Pancreas (tissue), 10 donors: ENCODE results near the gene COL5A1. TPM values are rescaled to one million over a fixed set of nuclear protein-coding genes. Genes with fewer than 3 reads are reported as not detected.
A peak's percentile ranks its signal among the peaks of the same experiment; 100 is the strongest.

Experiments used
- ATAC-seq, 4 donors: fragments of 200-7000 bp; cut with Tn5 transposase; one replicate each; pipeline versions ENCODE4 v1.8.0 to v1.9.1; 2020; ENCODE audit warnings: mild to moderate bottlenecking in 4 of 4, moderate library complexity in 4 of 4
- DNase-seq, 6 donors: peaks; one replicate each; pipeline ENCODE4 v3.0.0-alpha.2; 2020
- FAIRE-seq: peaks from 2 replicates; lab custom pipeline; 2012; peaks lifted over from hg19 to GRCh38; lab: Jason Lieb, UNC
- H3K27ac ChIP-seq, 4 donors: fragments of 200-600 bp; sonication (generic); 1 replicate in 3 of 4; 2 replicates in 1 of 4; pipeline versions ENCODE4 v1.5.0 to v1.8.0; 2020
- H3K27me3 ChIP-seq, 4 donors: fragments of 200-600 bp; one replicate each; pipeline ENCODE4 v1.8.0; 2021
- H3K36me3 ChIP-seq, 3 donors: fragments of 200-600 bp; sonication (generic) in 1 of 3; one replicate each; pipeline versions ENCODE4 v1.5.0 to v1.8.0; 2020 to 2021
- H3K4me1 ChIP-seq, 3 donors: fragments of 200-600 bp; one replicate each; pipeline ENCODE4 v1.8.0; 2021
- H3K4me3 ChIP-seq, 4 donors: fragments of 200-600 bp; sonication (generic) in 2 of 4; one replicate each; pipeline versions ENCODE4 v1.5.0 to v1.8.0; 2020 to 2021
- H3K9me3 ChIP-seq, 4 donors: fragments of 200-600 bp; one replicate each; pipeline ENCODE4 v1.8.0; 2021
- WGBS, 2 donors: extraction: QIAGEN DNeasy Blood & Tissue Kit; methylation state at CpG; one replicate each; pipeline ENCODE4 v1.1.7; 2013; 5-methylcytosine and 5-hydroxymethylcytosine counted together
- intact Hi-C, 3 donors: fragments of 100-400 bp; cut with DNase I; formaldehyde crosslinking; loops; one replicate each; pipeline versions ENCODE4 v1.11.1 to v1.14.2; 2022
- polyA plus RNA-seq, 2 donors: library from polyadenylated mRNA; stranded (reverse); fragments of 200-250 nt; gene quantifications; one replicate each; pipeline ENCODE4 v1.2.3, GENCODE V29; 2013
- total RNA-seq, 6 donors: library from RNA; stranded (reverse); fragmentation: NEBNext Ultra II Directional in 4 of 6; extraction: Animal tissue kit (Norgen Biotek cat#: 25700) in 4 of 6; gene quantifications; one replicate each; pipeline versions ENCODE4 v1.2.1 to v1.2.4, GENCODE V29; 2021 to 2023
- TF ChIP-seq, protein P1 (sequence below), 4 donors: fragments of 200-600 bp; sonication (generic) in 3 of 4; IDR thresholded peaks; one replicate each; pipeline versions ENCODE4 v1.5.0 to v1.8.0; 2021; ENCODE audit warnings: antibody characterized with exemption in 4 of 4
- donor health status: healthy with polysubstance abuse.
- donor health status: DM: no; HTN: no; CAD: no; lungs with moderate emphysema.
- donor health status: DM: no; HTN: no; CAD: no.
- donor health status: control.
- donor health status: control.
- donor health status: Bipolar disorder and iron deficiency.
- donor health status: DM: yes; HTN: yes; CAD: no.
- donor health status: DM: no; HTN: no; CAD: no.
- donor health status: DM: no; HTN: no; CAD: no.
- donor health status: DM: yes; HTN: yes; CAD: no.

Gene COL5A1
- total and polyA plus RNA-seq, 8 donors, result 1.2 to 62.8 (median 3.5) TPM

DNA sequence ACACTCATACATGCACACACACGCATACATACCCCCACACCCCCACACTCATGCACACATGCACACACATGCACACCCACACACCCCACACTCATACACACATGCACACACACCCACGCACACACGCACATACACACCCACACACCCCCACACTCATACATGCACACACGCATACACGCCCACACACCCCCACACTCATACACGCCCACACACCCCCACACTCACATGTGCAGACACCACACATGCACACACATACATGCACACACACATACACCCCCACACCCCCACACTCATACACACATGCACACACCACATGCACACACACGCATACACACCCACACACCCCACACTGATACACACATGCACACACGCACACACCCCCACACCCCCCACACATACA is 118.3 kb downstream of the COL5A1 start:
- ATAC-seq (no peak), DNase-seq (no peak), FAIRE-seq (no peak)
- no peak overlapping the region for H3K27ac ChIP-seq
- intact Hi-C loops, result loop anchor here in 1 of 3 donors (10.0 kb wide), 1 partner anchor 625 kb away; no protein-coding TSS in a partner anchor
- no peak overlapping the region for H3K4me3 ChIP-seq
- no peaks in the 10 kb centered on the region for H3K27me3 ChIP-seq
- no peaks in the 10 kb centered on the region for H3K36me3 ChIP-seq
- H3K9me3 ChIP-seq, result no peaks in the 10 kb centered on the region
- TF ChIP-seq, protein P1, sequence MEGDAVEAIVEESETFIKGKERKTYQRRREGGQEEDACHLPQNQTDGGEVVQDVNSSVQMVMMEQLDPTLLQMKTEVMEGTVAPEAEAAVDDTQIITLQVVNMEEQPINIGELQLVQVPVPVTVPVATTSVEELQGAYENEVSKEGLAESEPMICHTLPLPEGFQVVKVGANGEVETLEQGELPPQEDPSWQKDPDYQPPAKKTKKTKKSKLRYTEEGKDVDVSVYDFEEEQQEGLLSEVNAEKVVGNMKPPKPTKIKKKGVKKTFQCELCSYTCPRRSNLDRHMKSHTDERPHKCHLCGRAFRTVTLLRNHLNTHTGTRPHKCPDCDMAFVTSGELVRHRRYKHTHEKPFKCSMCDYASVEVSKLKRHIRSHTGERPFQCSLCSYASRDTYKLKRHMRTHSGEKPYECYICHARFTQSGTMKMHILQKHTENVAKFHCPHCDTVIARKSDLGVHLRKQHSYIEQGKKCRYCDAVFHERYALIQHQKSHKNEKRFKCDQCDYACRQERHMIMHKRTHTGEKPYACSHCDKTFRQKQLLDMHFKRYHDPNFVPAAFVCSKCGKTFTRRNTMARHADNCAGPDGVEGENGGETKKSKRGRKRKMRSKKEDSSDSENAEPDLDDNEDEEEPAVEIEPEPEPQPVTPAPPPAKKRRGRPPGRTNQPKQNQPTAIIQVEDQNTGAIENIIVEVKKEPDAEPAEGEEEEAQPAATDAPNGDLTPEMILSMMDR (IDR thresholded peaks at IDR 0.05), result no peak
- no peaks in the 10 kb centered on the region for H3K4me1 ChIP-seq
- 76 to 87% methylated on average over 8 of the region's 8 CpGs for WGBS, 2 donors

DNA sequence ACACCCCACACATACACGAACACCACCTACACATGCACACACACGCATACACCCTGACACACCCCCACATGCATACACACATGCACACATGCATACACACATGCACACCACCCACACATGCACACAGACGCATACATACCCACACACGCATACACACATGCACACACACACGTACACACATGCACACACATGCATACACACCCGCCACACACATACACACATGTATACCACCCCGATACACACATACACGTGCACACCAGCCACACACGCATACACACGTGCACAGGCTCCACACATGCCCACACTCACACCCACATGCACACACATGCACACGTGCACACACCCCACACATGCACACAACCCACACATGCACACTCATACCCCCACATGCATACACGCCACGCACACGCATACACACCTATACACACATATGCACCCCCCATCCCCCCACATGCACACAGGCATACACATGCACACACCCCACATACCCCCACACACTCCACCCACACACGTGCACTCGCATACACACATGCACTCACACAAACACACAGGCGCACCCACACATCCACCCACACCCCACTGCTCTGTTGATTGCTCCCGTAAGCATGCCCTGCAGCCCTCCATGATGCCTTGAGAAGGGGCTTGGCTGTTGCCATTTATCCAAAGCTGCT is 119.3 kb downstream of the COL5A1 start:
- Histone ChIP-seq H3K36me3 (no peaks in the 10 kb centered on the region), H3K4me3 (no peak overlapping the region), H3K4me1 (no peaks in the 10 kb centered on the region), H3K27ac (no peak overlapping the region), H3K9me3 (no peaks in the 10 kb centered on the region), H3K27me3 (no peaks in the 10 kb centered on the region)
- intact Hi-C loops, result loop anchor here in 1 of 3 donors (10.0 kb wide), 1 partner anchor 624 kb away; no protein-coding TSS in a partner anchor
- TF ChIP-seq, protein P1 (IDR thresholded peaks at IDR 0.05), result no peak
- no peak for ATAC-seq
- 74 to 88% methylated on average over 18 of the region's 18 CpGs for WGBS, 2 donors
- no peak for DNase-seq
- FAIRE-seq, result no peak

DNA sequence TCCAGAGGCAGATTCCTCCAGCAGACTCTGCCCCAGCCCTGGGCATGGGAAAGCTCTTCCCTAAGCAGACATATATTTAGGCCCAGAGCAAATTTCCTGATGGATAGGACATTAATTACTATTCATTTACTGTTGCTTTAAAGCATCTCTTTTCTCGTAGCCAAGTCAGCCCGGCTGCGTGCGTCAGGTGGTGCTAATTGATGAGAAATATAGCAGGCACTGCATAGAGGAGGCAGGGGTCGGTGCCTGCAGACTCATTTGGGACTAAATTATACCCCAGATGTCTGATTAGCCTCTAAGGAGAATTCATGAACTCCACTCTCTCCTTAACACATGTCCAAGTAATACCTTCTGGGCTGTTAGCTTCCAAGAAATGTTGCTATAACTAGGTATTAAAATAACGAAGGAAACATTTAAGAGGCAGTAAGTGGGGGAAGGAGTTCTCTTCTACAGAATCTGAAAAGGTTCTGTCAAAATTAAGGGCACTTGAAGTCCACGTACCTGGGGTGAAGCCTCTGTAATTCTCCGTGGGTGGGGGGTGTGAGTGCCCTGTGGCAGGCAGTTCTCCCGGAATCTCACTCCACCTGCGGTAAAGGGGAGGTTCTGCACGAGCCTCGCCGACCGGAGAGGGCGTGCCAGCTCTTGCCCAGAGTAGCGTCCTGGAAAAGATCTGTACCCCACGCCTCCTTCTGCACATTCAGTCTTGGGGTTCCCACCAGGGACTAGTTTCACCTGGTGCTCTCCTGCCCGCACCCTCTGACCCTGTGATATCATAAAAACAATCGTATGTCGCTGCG is 123.1 kb downstream of the COL5A1 start:
- FAIRE-seq (no peak), DNase-seq (no peak), ATAC-seq (no peak)
- WGBS, 2 donors, result 55 to 65% methylated on average over 21 of the region's 21 CpGs
- TF ChIP-seq, protein P1 (IDR thresholded peaks at IDR 0.05), result no peak
- Histone ChIP-seq H3K27ac (no peak overlapping the region), H3K4me1 (no peaks in the 10 kb centered on the region), H3K4me3 (no peak overlapping the region), H3K27me3 (no peaks in the 10 kb centered on the region), H3K36me3 (no peaks in the 10 kb centered on the region), H3K9me3 (no peaks in the 10 kb centered on the region)
- intact Hi-C loops, result loop anchor here in 1 of 3 donors (10.0 kb wide), 1 partner anchor 620 kb away; no protein-coding TSS in a partner anchor

DNA sequence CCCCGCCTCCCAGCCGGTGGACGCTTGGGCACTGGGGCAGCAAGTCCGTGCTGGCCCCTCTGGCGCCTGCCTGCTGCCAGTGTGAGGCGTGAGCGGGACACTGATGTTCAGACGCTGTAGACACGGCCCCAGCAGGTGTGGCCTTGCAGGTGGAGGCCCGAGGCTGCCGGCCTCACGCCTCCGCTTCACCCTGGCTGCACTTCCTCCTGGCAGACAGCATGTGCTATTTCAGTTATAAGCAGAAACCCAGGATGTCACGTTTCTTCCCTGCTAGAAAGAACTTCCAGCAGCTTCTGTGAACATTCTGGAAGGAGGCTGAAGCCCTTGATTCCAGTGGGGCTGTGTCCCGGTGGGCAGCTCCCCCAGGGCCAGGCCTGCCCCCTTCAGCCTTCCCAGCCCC is 124.2 kb downstream of the COL5A1 start:
- FAIRE-seq (no peak), ATAC-seq (no peak), DNase-seq (peak in 1 of 6 donors; percentile 36)
- H3K27ac ChIP-seq, result no peak overlapping the region
- H3K36me3 ChIP-seq, result no peaks in the 10 kb centered on the region
- H3K4me1 ChIP-seq, result no peaks in the 10 kb centered on the region
- TF ChIP-seq, protein P1 (IDR thresholded peaks at IDR 0.05), result no peak
- H3K9me3 ChIP-seq, result no peaks in the 10 kb centered on the region
- H3K4me3 ChIP-seq, result no peak overlapping the region
- no peaks in the 10 kb centered on the region for H3K27me3 ChIP-seq
- intact Hi-C loops, result loop anchor here in 1 of 3 donors (10.0 kb wide), 1 partner anchor 619 kb away; no protein-coding TSS in a partner anchor
- WGBS, 2 donors, result 54 to 67% methylated on average over 15 of the region's 15 CpGs
